Measurements from ENCODE around the gene DYNC1LI1.

DNA sequence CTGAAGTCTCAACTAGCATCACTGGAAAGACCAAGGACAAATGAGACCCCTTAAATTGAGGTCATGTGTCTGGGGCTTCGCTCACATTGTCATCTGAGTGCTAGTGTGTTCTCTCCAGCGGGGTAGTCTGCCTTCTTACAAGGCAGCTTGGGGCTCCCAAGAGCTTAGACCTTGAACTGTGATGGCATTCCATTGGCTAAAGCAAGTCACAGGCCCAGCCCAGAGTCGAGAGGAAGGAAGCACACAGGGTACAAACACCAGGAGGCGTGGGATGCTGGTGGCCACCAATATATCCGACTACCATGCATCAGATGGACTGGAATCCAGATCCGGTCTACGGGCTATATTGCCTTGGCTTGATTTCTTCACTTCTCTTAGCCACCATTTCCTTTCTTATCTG lies 31.5 kb upstream of the DYNC1LI1 start:
- TF ChIP-seq, protein P1, sequence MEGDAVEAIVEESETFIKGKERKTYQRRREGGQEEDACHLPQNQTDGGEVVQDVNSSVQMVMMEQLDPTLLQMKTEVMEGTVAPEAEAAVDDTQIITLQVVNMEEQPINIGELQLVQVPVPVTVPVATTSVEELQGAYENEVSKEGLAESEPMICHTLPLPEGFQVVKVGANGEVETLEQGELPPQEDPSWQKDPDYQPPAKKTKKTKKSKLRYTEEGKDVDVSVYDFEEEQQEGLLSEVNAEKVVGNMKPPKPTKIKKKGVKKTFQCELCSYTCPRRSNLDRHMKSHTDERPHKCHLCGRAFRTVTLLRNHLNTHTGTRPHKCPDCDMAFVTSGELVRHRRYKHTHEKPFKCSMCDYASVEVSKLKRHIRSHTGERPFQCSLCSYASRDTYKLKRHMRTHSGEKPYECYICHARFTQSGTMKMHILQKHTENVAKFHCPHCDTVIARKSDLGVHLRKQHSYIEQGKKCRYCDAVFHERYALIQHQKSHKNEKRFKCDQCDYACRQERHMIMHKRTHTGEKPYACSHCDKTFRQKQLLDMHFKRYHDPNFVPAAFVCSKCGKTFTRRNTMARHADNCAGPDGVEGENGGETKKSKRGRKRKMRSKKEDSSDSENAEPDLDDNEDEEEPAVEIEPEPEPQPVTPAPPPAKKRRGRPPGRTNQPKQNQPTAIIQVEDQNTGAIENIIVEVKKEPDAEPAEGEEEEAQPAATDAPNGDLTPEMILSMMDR (IDR thresholded peaks at IDR 0.05), result no peak
- no peak for TF ChIP-seq POLR2A (IDR thresholded peaks at IDR 0.05)
